Transverse colon (tissue), 4 donors: ENCODE measurements around the gene PTMS. TPM values are rescaled to one million over a fixed set of nuclear protein-coding genes. Genes with fewer than 3 reads are reported as not detected.
A peak's percentile ranks its signal among the peaks of the same experiment; 100 is the strongest.

Source experiments
- DNase-seq: peaks from one replicate; pipeline ENCODE4 v3.0.0-alpha.2; 2019
- H3K27ac ChIP-seq, 4 donors: fragments of 200-600 bp; sonication (generic); 2 replicates each; pipeline ENCODE4 v1.5.1; 2016 to 2018; ENCODE audit warnings: inconsistent platforms in 4 of 4
- H3K27me3 ChIP-seq: fragments of 200-600 bp; sonication (generic); 2 replicates; pipeline ENCODE4 v1.5.1; 2017; ENCODE audit warnings: inconsistent platforms
- H3K36me3 ChIP-seq, 4 donors: fragments of 200-600 bp; sonication (generic); 2 replicates each; pipeline ENCODE4 v1.5.1; 2017 to 2019; ENCODE audit warnings: inconsistent platforms in 4 of 4
- H3K4me1 ChIP-seq, 4 donors: fragments of 200-600 bp; sonication (generic); 2 replicates each; pipeline ENCODE4 v1.5.1; 2017 to 2020; ENCODE audit warnings: inconsistent platforms in 4 of 4
- H3K4me3 ChIP-seq, 4 donors: fragments of 200-600 bp; sonication (generic); 1 replicate in 1 of 4; 2 replicates in 3 of 4; pipeline versions ENCODE4 v1.5.1 to v1.6.1; 2017 to 2019; ENCODE audit warnings: inconsistent platforms in 4 of 4
- H3K9me3 ChIP-seq, 2 donors: fragments of 200-600 bp; sonication (generic); 2 replicates each; pipeline ENCODE4 v1.5.1; 2017 to 2019; ENCODE audit warnings: inconsistent platforms in 2 of 2
- CTCF ChIP-seq, 5 experiments: fragments of 200-600 bp in 3 of 5; fragments of 450-650 bp in 2 of 5; sonication (generic) in 3 of 5; IDR thresholded peaks; 1 replicate in 2 of 5; 2 replicates in 3 of 5; pipeline ENCODE4 v1.5.1; 2016 to 2017; ENCODE audit warnings: antibody characterized with exemption in 5 of 5, inconsistent platforms in 3 of 5, mild to moderate bottlenecking in 2 of 5, moderate library complexity in 1 of 5
- EP300 ChIP-seq: sonication (generic); formaldehyde crosslinking; IDR thresholded peaks from one replicate; pipeline ENCODE4 v1.6.1; 2017; ENCODE audit warnings: antibody characterized with exemption, low read depth
- POLR2A ChIP-seq: fragments of 450-650 bp; IDR thresholded peaks from one replicate; pipeline ENCODE4 v1.6.1; 2016; ENCODE audit warnings: antibody characterized with exemption, mild to moderate bottlenecking, moderate library complexity
- POLR2AphosphoS5 ChIP-seq, 3 donors: sonication (generic); formaldehyde crosslinking; IDR thresholded peaks; one replicate each; pipeline ENCODE4 v1.6.1; 2016; ENCODE audit warnings: antibody characterized with exemption in 3 of 3
- WGBS, 2 donors: methylation state at CpG; one replicate each; pipeline ENCODE4 v1.1.5; 2018; ENCODE audit warnings: low coverage in 1 of 2; 5-methylcytosine and 5-hydroxymethylcytosine counted together
- in situ Hi-C, 4 donors: fragments of 200-750 bp; cut with MboI; loops; one replicate each; pipeline versions ENCODE4 v1.15.0 to v1.15.1; 2017; ENCODE audit warnings: low sequenced_read_pairs in 3 of 4, low pct_ligation_motif_present in 1 of 4, low pct_unique_long_range_greater_than_20kb in 1 of 4
- intact Hi-C: fragments of 100-400 bp; cut with DNase I; formaldehyde crosslinking; loops from one replicate; pipeline ENCODE4 v1.15.1; 2023; ENCODE audit warnings: low total_unique reads
- total RNA-seq, 4 donors: library from RNA; depleted of rRNA; stranded (reverse); fragments of >200 nt; gene quantifications; one replicate each; pipeline ENCODE4 v1.1.0, GENCODE V29; 2016

PTMS gene
- total RNA-seq, 4 donors from 2014 or later: 64.0 to 124 (median 83.9) TPM

GRCh38 chr12:6765048-6765633, 1.0 kb upstream of the PTMS start:
- WGBS, 2 donors: 24 to 32% methylated on average over 5 to 7 of the region's 7 CpGs
- no peak for DNase-seq
- in situ Hi-C loops: no loop called here

GRCh38 chr12:6766651-6767349, 637 bp downstream of the PTMS start:
- in situ Hi-C loops: no loop called here
- Histone ChIP-seq H3K27me3 (no peaks in the 10 kb centered on the region), H3K27ac (peak overlapping the region; percentile 92 to 94 (median 93)), H3K4me1 (peaks cover 18 to 76% (median 52%) of the 10 kb centered on the region in 4 donors), H3K9me3 (no peaks in the 10 kb centered on the region), H3K36me3 (no peaks in the 10 kb centered on the region), H3K4me3 (peak overlapping the region; percentile 68 to 86 (median 82))
- intact Hi-C loops: no loop called here
- TF ChIP-seq POLR2A (peak; percentile 27), EP300 (no peak), POLR2AphosphoS5 (IDR thresholded peaks at IDR 0.05) (peak; percentile 6 to 59 (median 39)), CTCF (IDR thresholded peaks at IDR 0.05) (peak; percentile 24 to 82 (median 59))
- DNase-seq: peak; percentile 83
- WGBS, 2 donors: 0% methylated on average over 45 of the region's 88 CpGs; no CpG with 5 or more reads in 1 of the 2 donors

More at GRCh38 chr12:6765048-6765633, 1.0 kb upstream of the PTMS start:
- Histone ChIP-seq H3K9me3 (no peaks in the 10 kb centered on the region), H3K36me3 (no peaks in the 10 kb centered on the region), H3K27ac (peak overlapping the region; percentile 92 to 94 (median 93)), H3K4me1 (peaks cover 17 to 59% (median 46%) of the 10 kb centered on the region in 4 donors), H3K4me3 (peak overlapping the region in 2 of 4 donors; percentile 79 to 84), H3K27me3 (no peaks in the 10 kb centered on the region)
- TF ChIP-seq CTCF (IDR thresholded peaks at IDR 0.05) (no peak), POLR2A (no peak), EP300 (no peak)
- intact Hi-C loops: no loop called here

- WGBS, 2 donors: 27 to 40% methylated on average over 1 to 33 of the region's 44 CpGs
- Histone ChIP-seq H3K27me3 (no peaks in the 10 kb centered on the region), H3K36me3 (no peaks in the 10 kb centered on the region), H3K4me3 (peak overlapping the region; percentile 68 to 86 (median 82)), H3K27ac (peak overlapping the region; percentile 92 to 94 (median 93)), H3K4me1 (peaks cover 19 to 84% (median 59%) of the 10 kb centered on the region in 4 donors), H3K9me3 (no peaks in the 10 kb centered on the region)
- intact Hi-C loops: no loop called here
- DNase-seq: no peak
- in situ Hi-C loops: no loop called here
- TF ChIP-seq POLR2A (no peak), EP300 (no peak), CTCF (IDR thresholded peaks at IDR 0.05) (no peak), POLR2AphosphoS5 (IDR thresholded peaks at IDR 0.05) (no peak)
These were observed 1.5 kb downstream of the PTMS start for GRCh38 chr12:6767353-6768319.
